A673 (cell line): ENCODE results near the gene MAP3K3.

Experiments
- EZH2 ChIP-seq: fragments of 200-600 bp; sonication (generic); IDR thresholded peaks from 2 replicates; pipeline ENCODE4 v1.6.1; 2017; ENCODE audit warnings: borderline replicate concordance, low read depth, mild to moderate bottlenecking, mixed read lengths, antibody characterized with exemption, low read length; ENCODE audit not compliant: poor library complexity, severe bottlenecking
- TF ChIP-seq, protein P1 (sequence below): fragments of 300-800, 200-600 bp; sonication (generic); conservative IDR thresholded peaks from 2 replicates; pipeline ENCODE4 v1.5.1; 2017; ENCODE audit warnings: low read depth, mild to moderate bottlenecking, antibody characterized with exemption, low read length, moderate library complexity, mixed read lengths

DNA sequence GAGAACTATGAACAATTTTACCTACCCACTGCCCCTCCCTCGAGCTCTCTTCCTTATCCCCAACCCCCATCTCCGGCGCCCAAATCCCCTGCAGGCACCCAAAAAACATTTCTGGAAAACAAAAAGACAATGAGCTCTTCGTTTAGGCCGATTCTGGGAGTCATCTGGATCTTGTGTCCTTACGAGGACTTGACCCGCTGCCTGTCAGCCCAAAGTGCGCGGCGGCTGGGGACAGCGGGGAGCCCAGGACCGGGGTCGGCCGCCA is 118.9 kb downstream of the MAP3K3 start:
- TF ChIP-seq, protein P1, sequence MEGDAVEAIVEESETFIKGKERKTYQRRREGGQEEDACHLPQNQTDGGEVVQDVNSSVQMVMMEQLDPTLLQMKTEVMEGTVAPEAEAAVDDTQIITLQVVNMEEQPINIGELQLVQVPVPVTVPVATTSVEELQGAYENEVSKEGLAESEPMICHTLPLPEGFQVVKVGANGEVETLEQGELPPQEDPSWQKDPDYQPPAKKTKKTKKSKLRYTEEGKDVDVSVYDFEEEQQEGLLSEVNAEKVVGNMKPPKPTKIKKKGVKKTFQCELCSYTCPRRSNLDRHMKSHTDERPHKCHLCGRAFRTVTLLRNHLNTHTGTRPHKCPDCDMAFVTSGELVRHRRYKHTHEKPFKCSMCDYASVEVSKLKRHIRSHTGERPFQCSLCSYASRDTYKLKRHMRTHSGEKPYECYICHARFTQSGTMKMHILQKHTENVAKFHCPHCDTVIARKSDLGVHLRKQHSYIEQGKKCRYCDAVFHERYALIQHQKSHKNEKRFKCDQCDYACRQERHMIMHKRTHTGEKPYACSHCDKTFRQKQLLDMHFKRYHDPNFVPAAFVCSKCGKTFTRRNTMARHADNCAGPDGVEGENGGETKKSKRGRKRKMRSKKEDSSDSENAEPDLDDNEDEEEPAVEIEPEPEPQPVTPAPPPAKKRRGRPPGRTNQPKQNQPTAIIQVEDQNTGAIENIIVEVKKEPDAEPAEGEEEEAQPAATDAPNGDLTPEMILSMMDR = no peak
- no peak for TF ChIP-seq EZH2
